ENCODE measurements around the gene FERMT3. TPM values are rescaled to one million over a fixed set of nuclear protein-coding genes. Genes with fewer than 3 reads are reported as not detected.

FERMT3 gene
- total and polyA plus RNA-seq, 2 of the 13 experiments (the other 11 are each of a cell fraction or from before 2014, with no cell fraction given), result 0.29 TPM; not detected in 1

GRCh38 chr11:64230171-64230984 is 23.9 kb downstream of the FERMT3 start, which contains the start of gene DNAJC4 (continued):
- TF ChIP-seq TFAP4 (IDR thresholded peaks at IDR 0.05; ENCODE audit: borderline replicate concordance, low read depth), result peak; percentile 64; the same call in 1 of the 2 replicates
- TF ChIP-seq SAP130 (CRISPR knock-in tag; IDR thresholded peaks at IDR 0.05; ENCODE audit: low read depth), result peak; percentile 83
- peak; percentile 31; the same call in 1 of the 2 replicates for TF ChIP-seq ETV5 (CRISPR knock-in tag; IDR thresholded peaks at IDR 0.05; ENCODE audit: borderline replicate concordance)
- 0 out of 2 replicates have a peak, but pooled peaks have one; percentile 17 for TF ChIP-seq THRA (CRISPR knock-in tag; IDR thresholded peaks at IDR 0.05; ENCODE audit: borderline replicate concordance)
- no peak for TF ChIP-seq GZF1 (CRISPR knock-in tag; IDR thresholded peaks at IDR 0.05)
- TF ChIP-seq ZNF281 (CRISPR knock-in tag; IDR thresholded peaks at IDR 0.05; ENCODE audit: borderline replicate concordance), result no peak
- no peak for TF ChIP-seq ATF3 (CRISPR knock-in tag; IDR thresholded peaks at IDR 0.05)
- TF ChIP-seq ZNF800 (CRISPR knock-in tag; IDR thresholded peaks at IDR 0.05), result peak; percentile 39; the same call in 1 of the 2 replicates
- no peak for TF ChIP-seq ATF7 (IDR thresholded peaks at IDR 0.05)
- no peak for TF ChIP-seq ATF7 (CRISPR knock-in tag; IDR thresholded peaks at IDR 0.05)
- TF ChIP-seq ZSCAN5A (CRISPR knock-in tag; IDR thresholded peaks at IDR 0.05; ENCODE audit: borderline replicate concordance), result peak; percentile 58; the same call in 1 of the 2 replicates
- TF ChIP-seq GATA4 (IDR thresholded peaks at IDR 0.05; ENCODE audit: borderline replicate concordance, low read depth), result 0 out of 2 replicates have a peak, but pooled peaks have one; percentile 52
- TF ChIP-seq HNRNPL (IDR thresholded peaks at IDR 0.05; ENCODE audit: low read depth, low read length), result 0 out of 2 replicates have a peak, but pooled peaks have one; percentile 11
- TF ChIP-seq GATAD2A (CRISPR knock-in tag; IDR thresholded peaks at IDR 0.05), result 0 out of 2 replicates have a peak, but pooled peaks have one; percentile 4
